ENCODE measurements around the gene DCLK1. TPM values are rescaled to one million over a fixed set of nuclear protein-coding genes. Genes with fewer than 3 reads are reported as not detected.

Gene DCLK1
- total and polyA plus RNA-seq, 4 donors: 2.6 to 47.4 (median 13.9) TPM

GRCh38 chr13:35995136-35995535 is 136.0 kb downstream of the DCLK1 start:
- Histone ChIP-seq H3K4me3 (ENCODE audit: low read length in 2 of 2) (no peak overlapping the region), H3K27ac (ENCODE audit: low read depth in 1 of 2, low read length in 2 of 2) (no peak overlapping the region), H3K9me3 (ENCODE audit: control insufficient read depth, low read length) (no peaks in the 10 kb centered on the region), H3K4me1 (ENCODE audit: control insufficient read depth in 1 of 2, insufficient read depth in 2 of 2, low read length in 2 of 2) (peaks cover 4% of the 10 kb centered on the region in 2 donors), H3K36me3 (ENCODE audit: control insufficient read depth in 1 of 2, insufficient read depth in 2 of 2, low read length in 1 of 2) (no peaks in the 10 kb centered on the region), H3K27me3 (ENCODE audit: control insufficient read depth in 1 of 2, insufficient read depth in 2 of 2, low read length in 1 of 2) (no peaks in the 10 kb centered on the region)
- no peak for DNase-seq
- 60 to 67% methylated on average over 2 of the region's 2 CpGs for WGBS, 2 donors
- no peak for ATAC-seq (ENCODE audit: low FRiP score)
- intact Hi-C loops (cut with DNase I): loop anchor here in 1 of 2 donors (2.0 kb wide), 1 partner anchor 14 kb away; no protein-coding TSS in a partner anchor

- no peaks in the 10 kb centered on the region for H3K27me3 ChIP-seq (ENCODE audit: control insufficient read depth in 1 of 2, insufficient read depth in 2 of 2, low read length in 1 of 2)
- ATAC-seq (ENCODE audit: low FRiP score) (peak; percentile 78), DNase-seq (peak; percentile 84 to 85)
- peak overlapping the region; percentile 16 to 95 for H3K27ac ChIP-seq (ENCODE audit: low read depth in 1 of 2, low read length in 2 of 2)
- H3K9me3 ChIP-seq (ENCODE audit: control insufficient read depth, low read length): no peaks in the 10 kb centered on the region
- 2 to 4% methylated on average over 6 of the region's 6 CpGs for WGBS, 2 donors
- H3K4me3 ChIP-seq (ENCODE audit: low read length in 2 of 2): no peak overlapping the region
- H3K36me3 ChIP-seq (ENCODE audit: control insufficient read depth in 1 of 2, insufficient read depth in 2 of 2, low read length in 1 of 2): no peaks in the 10 kb centered on the region
- intact Hi-C loops (cut with DNase I): loop anchor here in 1 of 2 donors (2.0 kb wide), 1 partner anchor 14 kb away; no protein-coding TSS in a partner anchor
- peaks cover 4% of the 10 kb centered on the region in 2 donors for H3K4me1 ChIP-seq (ENCODE audit: control insufficient read depth in 1 of 2, insufficient read depth in 2 of 2, low read length in 2 of 2)
These were observed 136.8 kb downstream of the DCLK1 start for GRCh38 chr13:35994131-35994966.

- ATAC-seq (ENCODE audit: low FRiP score) (no peak), DNase-seq (no peak)
- H3K4me1 ChIP-seq (ENCODE audit: control insufficient read depth in 1 of 2, insufficient read depth in 2 of 2, low read length in 2 of 2): peaks cover 4% of the 10 kb centered on the region in 2 donors
- no peaks in the 10 kb centered on the region for H3K9me3 ChIP-seq (ENCODE audit: control insufficient read depth, low read length)
- 3 to 10% methylated on average over 1 of the region's 1 CpG for WGBS, 2 donors
- peak overlapping the region in 1 of 2 donors; percentile 95 for H3K27ac ChIP-seq (ENCODE audit: low read depth in 1 of 2, low read length in 2 of 2)
- intact Hi-C loops (cut with DNase I): loop anchor here in 1 of 2 donors (2.0 kb wide), 1 partner anchor 13 kb away; no protein-coding TSS in a partner anchor
- no peak overlapping the region for H3K4me3 ChIP-seq (ENCODE audit: low read length in 2 of 2)
- H3K27me3 ChIP-seq (ENCODE audit: control insufficient read depth in 1 of 2, insufficient read depth in 2 of 2, low read length in 1 of 2): no peaks in the 10 kb centered on the region
- no peaks in the 10 kb centered on the region for H3K36me3 ChIP-seq (ENCODE audit: control insufficient read depth in 1 of 2, insufficient read depth in 2 of 2, low read length in 1 of 2)
These were observed 137.5 kb downstream of the DCLK1 start for GRCh38 chr13:35993686-35994085.

- Histone ChIP-seq H3K4me1 (ENCODE audit: control insufficient read depth in 1 of 2, insufficient read depth in 2 of 2, low read length in 2 of 2) (peaks cover 4% of the 10 kb centered on the region in 2 donors), H3K27me3 (ENCODE audit: control insufficient read depth in 1 of 2, insufficient read depth in 2 of 2, low read length in 1 of 2) (no peaks in the 10 kb centered on the region), H3K27ac (ENCODE audit: low read depth in 1 of 2, low read length in 2 of 2) (no peak overlapping the region), H3K36me3 (ENCODE audit: control insufficient read depth in 1 of 2, insufficient read depth in 2 of 2, low read length in 1 of 2) (no peaks in the 10 kb centered on the region), H3K4me3 (ENCODE audit: low read length in 2 of 2) (no peak overlapping the region), H3K9me3 (ENCODE audit: control insufficient read depth, low read length) (no peaks in the 10 kb centered on the region)
- intact Hi-C loops (cut with DNase I): no loop called here
- WGBS, 2 donors: 93 to 95% methylated on average over 4 of the region's 4 CpGs
- no peak for DNase-seq
- no peak for ATAC-seq (ENCODE audit: low FRiP score)
These were observed 138.2 kb downstream of the DCLK1 start for GRCh38 chr13:35992964-35993363.

- Histone ChIP-seq H3K27me3 (ENCODE audit: control insufficient read depth in 1 of 2, insufficient read depth in 2 of 2, low read length in 1 of 2) (no peaks in the 10 kb centered on the region), H3K4me3 (ENCODE audit: low read length in 2 of 2) (no peak overlapping the region), H3K4me1 (ENCODE audit: control insufficient read depth in 1 of 2, insufficient read depth in 2 of 2, low read length in 2 of 2) (peaks cover 4% of the 10 kb centered on the region in 2 donors), H3K36me3 (ENCODE audit: control insufficient read depth in 1 of 2, insufficient read depth in 2 of 2, low read length in 1 of 2) (no peaks in the 10 kb centered on the region), H3K9me3 (ENCODE audit: control insufficient read depth, low read length) (no peaks in the 10 kb centered on the region), H3K27ac (ENCODE audit: low read depth in 1 of 2, low read length in 2 of 2) (no peak overlapping the region)
- ATAC-seq (ENCODE audit: low FRiP score) (no peak), DNase-seq (no peak)
- 94 to 95% methylated on average over 3 of the region's 3 CpGs for WGBS, 2 donors
- intact Hi-C loops (cut with DNase I): no loop called here
These were observed 141.0 kb downstream of the DCLK1 start for GRCh38 chr13:35990196-35990595.

- Histone ChIP-seq H3K27me3 (ENCODE audit: control insufficient read depth in 1 of 2, insufficient read depth in 2 of 2, low read length in 1 of 2) (no peaks in the 10 kb centered on the region), H3K36me3 (ENCODE audit: control insufficient read depth in 1 of 2, insufficient read depth in 2 of 2, low read length in 1 of 2) (no peaks in the 10 kb centered on the region), H3K4me3 (ENCODE audit: low read length in 2 of 2) (no peak overlapping the region), H3K27ac (ENCODE audit: low read depth in 1 of 2, low read length in 2 of 2) (no peak overlapping the region), H3K4me1 (ENCODE audit: control insufficient read depth in 1 of 2, insufficient read depth in 2 of 2, low read length in 2 of 2) (peaks cover 4% of the 10 kb centered on the region in 2 donors), H3K9me3 (ENCODE audit: control insufficient read depth, low read length) (no peaks in the 10 kb centered on the region)
- intact Hi-C loops (cut with DNase I): no loop called here
- DNase-seq (no peak), ATAC-seq (ENCODE audit: low FRiP score) (no peak)
- WGBS, 2 donors: 85 to 88% methylated on average over 6 of the region's 6 CpGs
These were observed 142.5 kb downstream of the DCLK1 start for GRCh38 chr13:35988648-35989081.

GRCh38 chr13:35987572-35988513 is 143.3 kb downstream of the DCLK1 start:
- Histone ChIP-seq H3K36me3 (ENCODE audit: control insufficient read depth in 1 of 2, insufficient read depth in 2 of 2, low read length in 1 of 2) (no peaks in the 10 kb centered on the region), H3K27ac (ENCODE audit: low read depth in 1 of 2, low read length in 2 of 2) (no peak overlapping the region), H3K4me1 (ENCODE audit: control insufficient read depth in 1 of 2, insufficient read depth in 2 of 2, low read length in 2 of 2) (peaks cover 0 to 3% of the 10 kb centered on the region in 2 donors), H3K27me3 (ENCODE audit: control insufficient read depth in 1 of 2, insufficient read depth in 2 of 2, low read length in 1 of 2) (no peaks in the 10 kb centered on the region), H3K9me3 (ENCODE audit: control insufficient read depth, low read length) (no peaks in the 10 kb centered on the region), H3K4me3 (ENCODE audit: low read length in 2 of 2) (no peak overlapping the region)
- ATAC-seq (ENCODE audit: low FRiP score): no peak
- 82 to 86% methylated on average over 18 to 19 of the region's 19 CpGs for WGBS, 2 donors
- intact Hi-C loops (cut with DNase I): no loop called here
- DNase-seq: peak in 1 of 2 donors; percentile 39

GRCh38 chr13:35984776-35985453 is 146.3 kb downstream of the DCLK1 start:
- intact Hi-C loops (cut with DNase I): no loop called here
- no peak overlapping the region for H3K4me3 ChIP-seq (ENCODE audit: low read length in 2 of 2)
- H3K9me3 ChIP-seq (ENCODE audit: control insufficient read depth, low read length): no peaks in the 10 kb centered on the region
- DNase-seq (no peak), ATAC-seq (ENCODE audit: low FRiP score) (peak; percentile 19)
- WGBS, 2 donors: 66 to 69% methylated on average over 10 of the region's 10 CpGs
- H3K27me3 ChIP-seq (ENCODE audit: control insufficient read depth in 1 of 2, insufficient read depth in 2 of 2, low read length in 1 of 2): no peaks in the 10 kb centered on the region
- H3K27ac ChIP-seq (ENCODE audit: low read depth in 1 of 2, low read length in 2 of 2): no peak overlapping the region
- no peaks in the 10 kb centered on the region for H3K4me1 ChIP-seq (ENCODE audit: control insufficient read depth in 1 of 2, insufficient read depth in 2 of 2, low read length in 2 of 2)
- H3K36me3 ChIP-seq (ENCODE audit: control insufficient read depth in 1 of 2, insufficient read depth in 2 of 2, low read length in 1 of 2): no peaks in the 10 kb centered on the region

Measured in aorta (tissue), 5 donors.